ENCODE measurements around the gene RPL23. TPM values are rescaled to one million over a fixed set of nuclear protein-coding genes. Genes with fewer than 3 reads are reported as not detected.
A peak's percentile ranks its signal among the peaks of the same experiment; 100 is the strongest.

Gene RPL23
- 100 to 1,000 TPM; 836 to 861 TPM for total RNA-seq
- long read RNA-seq, transcript RPL23-206 (5 exons, 2,821 nt): major isoform, 52 of 84 reads
- long read RNA-seq, partial matches to known transcripts: 29 of 84 reads
- long read RNA-seq, other reads (novel, unspliced or antisense): 1 of 84 reads

- ATAC-seq (peak; percentile 95), DNase-seq (peak; percentile 97)
- intact Hi-C loops (cut with DNase I, micrococcal nuclease): no loop called here
These were observed at the start of gene RPL23 for GRCh38 chr17:38853292-38854219. TSS of gene RPL23 (minus strand) at chr17:38853721. CDS start at chr17:38853710, 11 bp downstream.

GRCh38 chr17:38900978-38901656, 47.6 kb upstream of the RPL23 start:
- intact Hi-C loops (cut with DNase I, micrococcal nuclease): no loop called here
- ATAC-seq (no peak), DNase-seq (no peak)

DNA sequence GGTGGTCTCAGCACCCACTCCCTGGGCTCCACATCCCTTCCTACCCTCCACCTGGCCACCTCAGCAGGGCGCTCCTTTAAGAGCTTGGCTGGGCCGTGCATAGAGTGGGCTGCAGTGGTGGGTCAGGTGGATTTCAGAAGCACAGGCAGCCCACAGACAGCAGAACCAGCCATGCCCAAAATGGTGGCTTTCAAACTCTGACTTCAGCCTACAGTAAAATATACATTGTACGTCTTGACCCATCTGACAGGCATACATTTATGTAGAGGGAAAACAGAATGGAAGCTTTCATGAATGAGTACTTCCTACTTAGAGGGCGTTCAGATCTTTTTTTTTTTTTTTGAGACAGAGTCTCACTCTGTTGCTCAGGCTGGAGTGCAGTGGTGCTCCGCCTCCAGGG, 45.9 kb upstream of the RPL23 start:
- DNase-seq: no peak
- ATAC-seq: no peak
- intact Hi-C loops (cut with DNase I, micrococcal nuclease): no loop called here

GRCh38 chr17:38898812-38899348, 45.4 kb upstream of the RPL23 start:
- peak; percentile 46 for ATAC-seq
- intact Hi-C loops (cut with DNase I, micrococcal nuclease): no loop called here
- DNase-seq: peak; percentile 66 to 72

DNA sequence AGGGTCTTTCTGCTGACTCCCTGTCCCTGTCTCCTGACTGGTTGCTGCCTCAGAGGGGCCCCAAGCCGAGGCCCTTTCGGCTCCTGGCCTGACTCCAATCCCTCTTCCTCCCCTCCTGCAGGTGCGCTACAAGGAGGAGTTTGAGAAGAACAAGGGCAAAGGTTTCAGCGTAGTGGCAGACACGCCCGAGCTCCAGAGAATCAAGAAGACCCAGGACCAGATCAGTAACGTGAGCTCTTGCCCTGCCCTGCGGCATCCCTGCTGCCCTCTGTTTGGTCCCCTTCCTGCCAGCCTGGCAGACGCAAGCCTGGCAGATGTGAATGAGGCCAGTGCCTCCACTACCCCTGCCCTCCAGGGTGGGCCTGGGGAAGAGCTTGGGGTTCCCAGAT, 44.8 kb upstream of the RPL23 start:
- ATAC-seq (peak; percentile 81), DNase-seq (peak; percentile 52 to 59)
- intact Hi-C loops (cut with DNase I, micrococcal nuclease): no loop called here

- no peak for DNase-seq
- intact Hi-C loops (cut with DNase I, micrococcal nuclease): no loop called here
- peak; percentile 61 for ATAC-seq
These were observed 44.3 kb upstream of the RPL23 start for GRCh38 chr17:38897671-38898290.

DNA sequence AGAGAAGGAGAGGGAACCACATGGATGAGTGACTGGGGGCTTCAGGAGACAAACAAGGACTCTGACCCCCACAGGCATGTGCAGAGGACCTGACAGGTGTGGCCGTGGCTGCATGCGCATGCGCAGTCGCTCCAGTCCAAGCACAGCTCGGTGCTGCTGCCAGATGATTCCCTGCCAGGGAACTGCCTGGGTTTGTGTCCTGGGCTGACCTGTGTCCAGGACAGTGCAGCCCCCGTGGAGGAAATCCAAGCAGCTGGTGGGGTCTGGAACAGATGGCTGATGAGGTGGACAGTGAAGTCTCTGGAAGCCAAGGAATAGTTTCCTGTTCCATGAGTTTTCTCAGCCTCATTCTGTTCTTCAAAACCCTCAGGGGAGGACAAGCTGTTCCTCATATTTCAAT, 43.7 kb upstream of the RPL23 start:
- ATAC-seq (peak; percentile 22), DNase-seq (peak; percentile 40 to 68)
- intact Hi-C loops (cut with DNase I, micrococcal nuclease): no loop called here

- ATAC-seq (no peak), DNase-seq (peak in 1 of 2 donors; percentile 40)
- intact Hi-C loops (cut with DNase I, micrococcal nuclease): no loop called here
These were observed 42.9 kb upstream of the RPL23 start for GRCh38 chr17:38896346-38896954.

GRCh38 chr17:38894276-38894675, 40.8 kb upstream of the RPL23 start:
- no peak for ATAC-seq

GRCh38 chr17:38893607-38894006, 40.1 kb upstream of the RPL23 start:
- intact Hi-C loops (cut with DNase I, micrococcal nuclease): no loop called here
- ATAC-seq (no peak), DNase-seq (no peak)

More at GRCh38 chr17:38894276-38894675, 40.8 kb upstream of the RPL23 start:
- intact Hi-C loops (cut with DNase I, micrococcal nuclease): no loop called here
- DNase-seq: no peak

DNA sequence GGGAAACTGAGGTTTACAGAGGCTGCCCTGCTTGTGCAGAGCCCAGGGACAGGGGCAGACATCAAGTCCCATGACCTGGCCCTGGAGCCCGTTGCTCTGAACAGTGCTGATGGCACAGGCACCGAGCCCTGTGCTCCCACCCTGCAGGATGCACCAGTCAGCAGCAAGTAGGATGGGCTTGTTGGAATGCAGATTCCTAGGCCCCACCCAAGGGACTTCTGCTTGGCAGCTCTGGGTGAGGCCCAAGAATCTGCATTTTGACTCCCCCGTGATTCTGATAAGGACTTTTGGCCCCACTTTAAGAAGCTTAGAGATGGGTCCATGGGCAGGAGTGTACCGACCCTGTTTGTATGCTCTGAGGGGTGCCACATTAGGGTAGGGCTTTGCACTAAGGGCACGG, 39.6 kb upstream of the RPL23 start:
- intact Hi-C loops (cut with DNase I, micrococcal nuclease): no loop called here
- DNase-seq (no peak), ATAC-seq (no peak)

GRCh38 chr17:38892620-38893019, 39.1 kb upstream of the RPL23 start:
- no peak for DNase-seq
- no peak for ATAC-seq
- intact Hi-C loops (cut with DNase I, micrococcal nuclease): no loop called here

GRCh38 chr17:38892083-38892482, 38.6 kb upstream of the RPL23 start:
- ATAC-seq (no peak), DNase-seq (no peak)
- intact Hi-C loops (cut with DNase I, micrococcal nuclease): no loop called here

GRCh38 chr17:38891441-38891840, 37.9 kb upstream of the RPL23 start:
- DNase-seq: no peak
- intact Hi-C loops (cut with DNase I, micrococcal nuclease): no loop called here
- no peak for ATAC-seq

DNA sequence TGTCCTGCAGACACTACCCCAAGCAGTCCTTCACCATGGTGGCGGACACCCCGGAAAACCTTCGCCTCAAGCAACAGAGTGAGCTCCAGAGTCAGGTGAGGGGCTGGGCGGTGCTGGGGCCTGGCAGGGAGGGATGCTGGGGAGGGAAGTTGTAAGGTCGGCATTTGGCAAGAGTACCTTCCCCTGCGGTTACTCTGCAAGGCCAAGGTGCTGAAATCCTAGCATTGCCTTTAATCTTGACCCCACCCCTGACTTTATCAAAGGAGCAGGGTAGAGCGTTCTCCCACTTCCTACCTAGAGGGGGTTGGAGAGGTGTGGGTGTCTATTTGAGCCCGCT, 36.9 kb upstream of the RPL23 start:
- DNase-seq (no peak), ATAC-seq (no peak)
- intact Hi-C loops (cut with DNase I, micrococcal nuclease): no loop called here

DNA sequence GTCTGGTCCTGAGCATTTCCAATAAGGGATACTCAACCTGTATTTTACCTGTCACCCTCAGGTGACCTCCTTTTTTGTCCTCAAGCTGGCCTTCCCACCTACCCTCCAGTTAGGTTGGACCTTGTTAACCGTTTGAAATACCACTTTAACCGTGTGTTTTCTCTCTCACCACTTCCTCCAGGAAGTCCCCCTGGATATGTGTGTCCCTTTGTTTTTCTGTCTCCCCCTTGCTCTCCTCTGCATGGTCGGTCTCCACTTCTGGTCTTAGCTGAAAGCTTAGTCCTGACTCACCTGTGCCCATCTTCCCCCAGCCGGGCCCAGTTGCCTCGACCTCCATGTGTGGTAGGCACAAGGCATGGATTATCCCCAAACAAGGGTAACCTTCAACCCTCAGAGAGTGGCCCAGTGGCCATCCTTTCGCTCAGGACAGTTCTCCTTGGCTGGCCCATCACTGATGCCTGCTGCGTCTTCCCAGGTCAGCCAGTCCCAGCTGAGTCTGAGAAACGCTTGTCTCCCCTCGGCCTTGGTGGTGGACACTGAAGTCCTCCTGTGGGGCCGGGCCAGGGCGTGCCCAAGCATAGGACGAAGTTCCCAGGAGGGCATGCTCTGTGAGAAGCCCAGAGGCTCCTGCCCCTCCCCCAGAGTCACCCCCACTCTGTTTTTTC, 36.4 kb upstream of the RPL23 start:
- DNase-seq: no peak
- no peak for ATAC-seq
- intact Hi-C loops (cut with DNase I, micrococcal nuclease): no loop called here

GRCh38 chr17:38888842-38889241, 35.3 kb upstream of the RPL23 start:
- ATAC-seq: no peak
- intact Hi-C loops (cut with DNase I, micrococcal nuclease): no loop called here
- DNase-seq: no peak

- ATAC-seq (peak; percentile 82), DNase-seq (peak; percentile 53 to 63)
- intact Hi-C loops (cut with DNase I, micrococcal nuclease): no loop called here
These were observed 33.1 kb upstream of the RPL23 start for GRCh38 chr17:38886643-38887010.

All from left colon (tissue), 2 donors.